Choroid plexus epithelial cell (primary cell): ENCODE measurements around the gene DCAF5.

Experiments
- DNase-seq: peaks from one replicate; pipeline ENCODE4 v3.0.0-alpha.2; 2010; ENCODE audit warnings: low read depth
- H3K4me3 ChIP-seq: 2 replicates; pipeline ENCODE4 v1.5.1; 2011; ENCODE audit warnings: low read depth, mild to moderate bottlenecking, control low read depth, low read length, moderate library complexity
- CTCF ChIP-seq: conservative IDR thresholded peaks from 2 replicates; pipeline ENCODE4 v1.5.1; 2011; ENCODE audit warnings: low read depth, mild to moderate bottlenecking, control low read depth, inconsistent platforms, low read length, moderate library complexity

DCAF5 gene

GRCh38 chr14:69096781-69097475, 56.0 kb downstream of the DCAF5 start:
- no peak overlapping the region for H3K4me3 ChIP-seq
- TF ChIP-seq CTCF: no peak
- DNase-seq: peak; percentile 75

GRCh38 chr14:69096246-69096645, 56.7 kb downstream of the DCAF5 start:
- no peak for TF ChIP-seq CTCF
- DNase-seq: no peak
- H3K4me3 ChIP-seq: no peak overlapping the region

GRCh38 chr14:69094481-69094880, 58.4 kb downstream of the DCAF5 start:
- no peak overlapping the region for H3K4me3 ChIP-seq
- DNase-seq: peak; percentile 56
- no peak for TF ChIP-seq CTCF

GRCh38 chr14:69093631-69094421, 59.1 kb downstream of the DCAF5 start:
- no peak for TF ChIP-seq CTCF
- no peak overlapping the region for H3K4me3 ChIP-seq
- peak; percentile 77 for DNase-seq

- H3K4me3 ChIP-seq: no peak overlapping the region
- no peak for TF ChIP-seq CTCF
- peak; percentile 44 for DNase-seq
Measured at GRCh38 chr14:69092840-69093422, 60.0 kb downstream of the DCAF5 start.

- no peak overlapping the region for H3K4me3 ChIP-seq
- DNase-seq: no peak
- TF ChIP-seq CTCF: no peak
Measured at GRCh38 chr14:69091695-69092094, 61.2 kb downstream of the DCAF5 start.
